Nephron (organoid): ENCODE measurements around the gene TNIP2.

ENCODE experiments used
- H3K27ac Mint-ChIP-seq, 3 experiments: 2 replicates each; pipeline ENCODE4 v1.8.0; 2020; ENCODE audit warnings: mixed read lengths in 3 of 3, mild to moderate bottlenecking in 2 of 3, moderate library complexity in 1 of 3
- H3K27me3 Mint-ChIP-seq: 2 replicates; pipeline ENCODE4 v1.8.0; 2021; ENCODE audit warnings: low read depth, mild to moderate bottlenecking, moderate library complexity, mixed read lengths
- H3K36me3 Mint-ChIP-seq: 2 replicates; pipeline ENCODE4 v1.8.0; 2020; ENCODE audit warnings: low read depth, mixed read lengths
- H3K4me1 Mint-ChIP-seq: 2 replicates; pipeline ENCODE4 v1.8.0; 2020; ENCODE audit warnings: mixed read lengths
- H3K4me3 Mint-ChIP-seq, 3 experiments: 2 replicates each; pipeline ENCODE4 v1.8.0; 2020; ENCODE audit warnings: mild to moderate bottlenecking in 3 of 3, mixed read lengths in 3 of 3, moderate library complexity in 2 of 3
- H3K9me3 Mint-ChIP-seq: 2 replicates; pipeline ENCODE4 v1.8.0; 2020; ENCODE audit warnings: mixed read lengths
- TF ChIP-seq, protein P1 (sequence below), 3 experiments: fragments of 200-600 bp; sonication (generic); IDR thresholded peaks; one replicate each; pipeline ENCODE4 v1.5.0; 2021; ENCODE audit warnings: antibody characterized with exemption in 3 of 3; ENCODE audit not compliant: unreplicated experiment in 3 of 3

TNIP2 gene

GRCh38 chr4:2698951-2699505, 57.1 kb downstream of the TNIP2 start:
- Mint-ChIP-seq H3K27ac (no peak overlapping the region), H3K36me3 (peaks cover 92% of the 10 kb centered on the region), H3K9me3 (no peaks in the 10 kb centered on the region), H3K27me3 (peaks cover 5% of the 10 kb centered on the region), H3K4me3 (no peak overlapping the region), H3K4me1 (no peaks in the 10 kb centered on the region)
- TF ChIP-seq, protein P1, sequence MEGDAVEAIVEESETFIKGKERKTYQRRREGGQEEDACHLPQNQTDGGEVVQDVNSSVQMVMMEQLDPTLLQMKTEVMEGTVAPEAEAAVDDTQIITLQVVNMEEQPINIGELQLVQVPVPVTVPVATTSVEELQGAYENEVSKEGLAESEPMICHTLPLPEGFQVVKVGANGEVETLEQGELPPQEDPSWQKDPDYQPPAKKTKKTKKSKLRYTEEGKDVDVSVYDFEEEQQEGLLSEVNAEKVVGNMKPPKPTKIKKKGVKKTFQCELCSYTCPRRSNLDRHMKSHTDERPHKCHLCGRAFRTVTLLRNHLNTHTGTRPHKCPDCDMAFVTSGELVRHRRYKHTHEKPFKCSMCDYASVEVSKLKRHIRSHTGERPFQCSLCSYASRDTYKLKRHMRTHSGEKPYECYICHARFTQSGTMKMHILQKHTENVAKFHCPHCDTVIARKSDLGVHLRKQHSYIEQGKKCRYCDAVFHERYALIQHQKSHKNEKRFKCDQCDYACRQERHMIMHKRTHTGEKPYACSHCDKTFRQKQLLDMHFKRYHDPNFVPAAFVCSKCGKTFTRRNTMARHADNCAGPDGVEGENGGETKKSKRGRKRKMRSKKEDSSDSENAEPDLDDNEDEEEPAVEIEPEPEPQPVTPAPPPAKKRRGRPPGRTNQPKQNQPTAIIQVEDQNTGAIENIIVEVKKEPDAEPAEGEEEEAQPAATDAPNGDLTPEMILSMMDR (IDR thresholded peaks at IDR 0.05; ENCODE audit: unreplicated experiment in 3 of 3) = no peak

- TF ChIP-seq, protein P1 (IDR thresholded peaks at IDR 0.05; ENCODE audit: unreplicated experiment in 3 of 3) = no peak
- H3K4me1 Mint-ChIP-seq = no peaks in the 10 kb centered on the region
- H3K36me3 Mint-ChIP-seq = peaks cover 92% of the 10 kb centered on the region
- no peaks in the 10 kb centered on the region for H3K9me3 Mint-ChIP-seq
- H3K27me3 Mint-ChIP-seq = peaks cover 5% of the 10 kb centered on the region
- no peak overlapping the region for H3K27ac Mint-ChIP-seq
- no peak overlapping the region for H3K4me3 Mint-ChIP-seq
Observed at GRCh38 chr4:2698504-2698903, 57.6 kb downstream of the TNIP2 start.

DNA sequence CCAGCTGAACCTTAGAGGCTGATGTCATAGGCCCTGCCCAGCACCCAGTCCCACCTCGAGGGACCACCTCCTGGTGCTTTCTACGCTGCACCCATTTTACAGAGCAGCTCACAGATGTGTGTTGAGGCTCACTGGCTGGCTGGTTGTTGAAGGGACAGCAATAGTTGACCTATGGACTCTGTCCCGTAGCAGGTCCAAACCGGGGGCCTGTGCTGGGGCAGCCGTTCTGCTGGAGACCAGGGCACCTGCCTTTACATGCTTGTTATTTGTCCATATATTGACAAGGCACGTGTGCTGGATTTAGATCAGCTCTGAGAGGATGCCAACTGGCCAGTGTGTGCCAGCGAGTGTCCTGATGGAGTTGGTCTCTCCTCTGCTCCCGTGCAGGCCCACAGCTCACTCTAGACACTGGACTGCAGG, 58.1 kb downstream of the TNIP2 start:
- no peaks in the 10 kb centered on the region for H3K4me1 Mint-ChIP-seq
- H3K4me3 Mint-ChIP-seq = no peak overlapping the region
- no peak overlapping the region for H3K27ac Mint-ChIP-seq
- H3K9me3 Mint-ChIP-seq = no peaks in the 10 kb centered on the region
- TF ChIP-seq, protein P1 (IDR thresholded peaks at IDR 0.05; ENCODE audit: unreplicated experiment in 3 of 3) = no peak
- peaks cover 5% of the 10 kb centered on the region for H3K27me3 Mint-ChIP-seq
- H3K36me3 Mint-ChIP-seq = peaks cover 92% of the 10 kb centered on the region

GRCh38 chr4:2696423-2696822, 59.7 kb downstream of the TNIP2 start:
- Mint-ChIP-seq H3K36me3 (peaks cover 91% of the 10 kb centered on the region), H3K27ac (no peak overlapping the region), H3K9me3 (no peaks in the 10 kb centered on the region), H3K4me1 (no peaks in the 10 kb centered on the region), H3K27me3 (no peaks in the 10 kb centered on the region), H3K4me3 (no peak overlapping the region)
- TF ChIP-seq, protein P1 (IDR thresholded peaks at IDR 0.05; ENCODE audit: unreplicated experiment in 3 of 3) = no peak

DNA sequence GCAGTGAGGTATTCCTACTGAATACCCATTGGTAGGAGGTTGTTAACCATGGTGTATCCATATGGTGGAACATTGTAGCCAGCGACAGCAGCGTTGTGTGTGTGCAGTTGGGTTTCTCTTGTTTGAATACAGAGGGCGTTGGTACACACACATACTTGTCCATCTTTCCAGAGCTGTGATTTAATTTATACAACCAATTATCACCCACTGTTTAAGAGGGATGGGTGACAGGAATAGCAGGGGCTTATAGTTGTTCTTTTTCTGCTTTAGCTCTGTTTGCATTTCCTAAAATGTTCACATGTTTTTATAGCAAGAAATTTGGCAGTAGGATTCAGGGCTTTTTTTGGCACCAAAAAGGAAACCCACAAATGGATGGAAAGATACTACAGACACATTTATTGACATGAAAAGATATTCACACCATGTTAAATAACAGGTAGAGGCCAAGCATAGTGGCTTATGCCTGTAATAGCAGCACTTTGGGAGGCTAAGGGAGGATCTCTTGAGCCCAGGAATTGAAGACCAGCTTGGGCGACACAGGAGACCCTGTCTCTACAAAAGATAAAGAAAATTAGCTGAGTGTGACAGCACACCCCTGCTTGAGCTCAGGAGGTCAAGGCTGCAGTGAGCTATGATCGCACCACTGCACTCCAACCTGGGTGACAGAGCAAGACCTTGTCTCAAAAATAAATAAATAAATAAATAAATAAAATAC, 60.6 kb downstream of the TNIP2 start:
- TF ChIP-seq, protein P1 (IDR thresholded peaks at IDR 0.05; ENCODE audit: unreplicated experiment in 3 of 3) = no peak
- no peaks in the 10 kb centered on the region for H3K9me3 Mint-ChIP-seq
- peaks cover 91% of the 10 kb centered on the region for H3K36me3 Mint-ChIP-seq
- no peak overlapping the region for H3K4me3 Mint-ChIP-seq
- H3K27me3 Mint-ChIP-seq = no peaks in the 10 kb centered on the region
- H3K27ac Mint-ChIP-seq = no peak overlapping the region
- no peaks in the 10 kb centered on the region for H3K4me1 Mint-ChIP-seq

DNA sequence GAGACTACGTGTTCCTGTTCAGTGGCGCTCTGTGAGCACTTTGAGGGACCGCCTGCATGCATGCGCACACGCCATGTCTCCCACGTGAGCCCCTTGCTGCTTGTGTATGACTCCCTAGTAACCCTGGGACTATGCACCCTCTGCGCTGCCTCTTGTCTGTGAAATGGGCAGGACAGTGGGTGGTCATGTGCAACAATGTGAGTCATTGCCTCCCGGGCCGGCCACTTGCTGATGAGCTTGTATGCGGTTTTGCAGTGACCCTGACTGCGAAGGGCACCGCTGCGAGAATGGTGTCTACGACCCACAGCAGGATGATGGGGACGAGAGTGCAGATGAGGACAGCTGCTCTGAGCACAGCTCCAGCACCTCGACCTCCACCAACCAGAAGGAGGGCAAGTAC, 61.4 kb downstream of the TNIP2 start:
- Mint-ChIP-seq H3K27ac (no peak overlapping the region), H3K9me3 (no peaks in the 10 kb centered on the region), H3K4me3 (no peak overlapping the region), H3K27me3 (no peaks in the 10 kb centered on the region), H3K36me3 (peaks cover 87% of the 10 kb centered on the region), H3K4me1 (no peaks in the 10 kb centered on the region)
- TF ChIP-seq, protein P1 (IDR thresholded peaks at IDR 0.05; ENCODE audit: unreplicated experiment in 3 of 3) = no peak
